Endothelial cell of umbilical vein (primary cell): Measurements from ENCODE around the gene TNFRSF21. TPM values are rescaled to one million over a fixed set of nuclear protein-coding genes. Genes with fewer than 3 reads are reported as not detected.

ENCODE experiments used
- BruUV-seq: library from RNA; stranded (reverse); fragments of 400-500 nt; replicated peaks from 2 replicates; lab custom pipeline; 2021; lab: Mats Ljungman, UMichigan
- CTCF ChIA-PET: fragments of 300-600, 350-600 bp; sonication (Branson Sonifier 250); formaldehyde crosslinking; loops from one replicate; lab custom pipeline; 2021; ENCODE audit warnings: antibody characterized with exemption, inconsistent platforms; lab: Charles Lee
- POLR2A ChIA-PET: fragments of 300-600, 350-600 bp; sonication (Branson Sonifier 250); formaldehyde crosslinking; loops from one replicate; lab custom pipeline; 2021; ENCODE audit warnings: antibody characterized with exemption, inconsistent platforms; lab: Charles Lee
- DNase-seq: peaks from one replicate; pipeline ENCODE4 v3.0.0-alpha.2; 2011; ENCODE audit warnings: low read depth, low spot score
- FAIRE-seq: peaks from 2 replicates; lab custom pipeline; 2011; peaks lifted over from hg19 to GRCh38; lab: Jason Lieb, UNC
- H2AFZ ChIP-seq: 2 replicates; pipeline ENCODE4 v1.6.0; 2012; ENCODE audit warnings: low read depth, low read length, control low read depth, inconsistent platforms
- H3K27ac ChIP-seq: 2 replicates; pipeline ENCODE4 v1.5.1; 2011; ENCODE audit warnings: low read depth, mild to moderate bottlenecking, control low read depth, low read length, moderate library complexity; ENCODE audit not compliant: insufficient read depth
- H3K27me3 ChIP-seq, 2 experiments: 2 replicates each; pipeline versions ENCODE4 v1.6.0 to v1.6.1; 2011; ENCODE audit warnings: low read length in 2 of 2, mixed read lengths in 1 of 2; ENCODE audit not compliant: control insufficient read depth in 2 of 2, insufficient read depth in 2 of 2
- H3K36me3 ChIP-seq, 2 experiments: 2 replicates in 1 of 2; 3 replicates in 1 of 2; pipeline ENCODE4 v1.5.1; 2011; ENCODE audit warnings: low read length in 2 of 2, mild to moderate bottlenecking in 1 of 2, moderate library complexity in 1 of 2; ENCODE audit not compliant: control insufficient read depth in 2 of 2, insufficient read depth in 2 of 2; ENCODE audit errors: extremely low read depth in 1 of 2
- H3K4me1 ChIP-seq: 3 replicates; pipeline ENCODE4 v1.5.1; 2011; ENCODE audit warnings: mild to moderate bottlenecking, low read length; ENCODE audit not compliant: control insufficient read depth, insufficient read depth; ENCODE audit errors: extremely low read depth
- H3K4me2 ChIP-seq: 2 replicates; pipeline ENCODE4 v1.6.1; 2011; ENCODE audit warnings: low read length, control low read depth, mixed read lengths; ENCODE audit not compliant: insufficient read depth
- H3K4me3 ChIP-seq, 3 experiments: fragments of 200-600 bp in 1 of 3; sonication (generic), shearing (Covaris generic) in 1 of 3; replicated peaks in 1 of 3; 2 replicates each; pipeline ENCODE4 v1.5.1; 2011 to 2016; ENCODE audit warnings: control low read depth in 3 of 3, low read length in 3 of 3, mild to moderate bottlenecking in 2 of 3, inconsistent platforms in 1 of 3, low read depth in 1 of 3, moderate library complexity in 1 of 3; ENCODE audit not compliant: insufficient read depth in 1 of 3
- H3K79me2 ChIP-seq: 2 replicates; pipeline ENCODE4 v1.6.0; 2012; ENCODE audit warnings: low read length, inconsistent platforms; ENCODE audit not compliant: control insufficient read depth, insufficient read depth
- H3K9ac ChIP-seq: replicated peaks from 2 replicates; pipeline ENCODE3; 2011; ENCODE audit warnings: low read length, control low read depth; ENCODE audit not compliant: insufficient read depth; ENCODE audit errors: extremely low read depth
- H3K9me1 ChIP-seq: replicated peaks from 3 replicates; pipeline ENCODE4 v1.6.0; 2011; ENCODE audit warnings: mild to moderate bottlenecking, low read length; ENCODE audit not compliant: control insufficient read depth, insufficient read depth; ENCODE audit errors: extremely low read depth
- H3K9me3 ChIP-seq: replicated peaks from 2 replicates; pipeline ENCODE4 v1.5.1; 2012; ENCODE audit warnings: low read length, inconsistent platforms; ENCODE audit not compliant: control insufficient read depth, insufficient read depth
- H4K20me1 ChIP-seq: replicated peaks from 2 replicates; pipeline ENCODE3; 2011; ENCODE audit warnings: mild to moderate bottlenecking, low read length; ENCODE audit not compliant: control insufficient read depth, insufficient read depth; ENCODE audit errors: extremely low read depth
- CTCF ChIP-seq, 2 donors: IDR thresholded peaks; 1 replicate in 1 of 2; 2 replicates in 1 of 2; pipeline ENCODE4 v1.5.1; 2011; ENCODE audit warnings: low read length in 2 of 2, mild to moderate bottlenecking in 2 of 2, moderate library complexity in 2 of 2, control low read depth in 1 of 2, inconsistent platforms in 1 of 2, low read depth in 1 of 2; ENCODE audit not compliant: insufficient read depth in 1 of 2; ENCODE audit errors: extremely low read depth in 1 of 2
- EZH2 ChIP-seq: IDR thresholded peaks from 2 replicates; pipeline ENCODE4 v1.6.1; 2012; ENCODE audit warnings: borderline replicate concordance, low read depth, mild to moderate bottlenecking, moderate library complexity, low read length, inconsistent platforms; ENCODE audit not compliant: severe bottlenecking
- FOS ChIP-seq: IDR thresholded peaks from 2 replicates; pipeline ENCODE4 v1.6.1; 2011; ENCODE audit warnings: mild to moderate bottlenecking, low read length, moderate library complexity, borderline replicate concordance; ENCODE audit not compliant: insufficient read depth
- GATA2 ChIP-seq: IDR thresholded peaks from 2 replicates; pipeline ENCODE4 v1.7.0; 2011; ENCODE audit warnings: low read depth, mild to moderate bottlenecking, moderate library complexity, mixed read lengths, low read length; ENCODE audit not compliant: insufficient read length, insufficient read depth
- JUN ChIP-seq: IDR thresholded peaks from 2 replicates; pipeline ENCODE4 v1.6.1; 2011; ENCODE audit warnings: borderline replicate concordance, low read depth; ENCODE audit not compliant: insufficient read length, insufficient read depth
- MAX ChIP-seq: IDR thresholded peaks from 2 replicates; pipeline ENCODE4 v1.6.1; 2011; ENCODE audit not compliant: insufficient read depth, insufficient read length
- MYC ChIP-seq: IDR thresholded peaks from one replicate; pipeline ENCODE4 v1.6.1; 2011; ENCODE audit warnings: mild to moderate bottlenecking, low read depth, low read length
- POLR2A ChIP-seq: IDR thresholded peaks from 2 replicates; pipeline ENCODE4 v1.6.1; 2012; ENCODE audit warnings: low read depth, mild to moderate bottlenecking, control low read depth, low read length
- POLR2AphosphoS5 ChIP-seq: IDR thresholded peaks from 2 replicates; pipeline ENCODE4 v1.6.1; 2012; ENCODE audit warnings: low read depth, mild to moderate bottlenecking, control low read depth, low read length, moderate library complexity; ENCODE audit not compliant: insufficient read depth
- dilution Hi-C: fragments of 300-500 bp; cut with MboI; formaldehyde crosslinking; loops from one replicate; pipeline ENCODE4 v1.15.0; 2019; ENCODE audit warnings: low sequenced_read_pairs; ENCODE audit not compliant: extremely low pct_ligation_motif_present
- intact Hi-C: fragments of 100-400 bp; cut with micrococcal nuclease; formaldehyde crosslinking; loops from one replicate; pipeline ENCODE4 v1.10.0; 2022
- polyA plus RNA-seq, 4 experiments: library from polyadenylated mRNA; depleted of rRNA in 3 of 4; stranded (reverse) in 3 of 4; unstranded in 1 of 4; fragments of >200 nt; gene quantifications; 2 replicates each; pipeline versions ENCODE4 v1.2.1 to v1.2.3, GENCODE V29; 2011 to 2012; ENCODE audit warnings: missing spikeins in 1 of 4
- total RNA-seq: library from RNA; stranded (reverse); gene quantifications from 2 replicates; pipeline ENCODE4 v1.2.3, GENCODE V29; 2021

TNFRSF21 gene
- total and polyA plus RNA-seq, 2 donors (not counting 3 experiments of a cell fraction or from before 2014, with no cell fraction given), result 26.0 to 40.6 TPM

DNA sequence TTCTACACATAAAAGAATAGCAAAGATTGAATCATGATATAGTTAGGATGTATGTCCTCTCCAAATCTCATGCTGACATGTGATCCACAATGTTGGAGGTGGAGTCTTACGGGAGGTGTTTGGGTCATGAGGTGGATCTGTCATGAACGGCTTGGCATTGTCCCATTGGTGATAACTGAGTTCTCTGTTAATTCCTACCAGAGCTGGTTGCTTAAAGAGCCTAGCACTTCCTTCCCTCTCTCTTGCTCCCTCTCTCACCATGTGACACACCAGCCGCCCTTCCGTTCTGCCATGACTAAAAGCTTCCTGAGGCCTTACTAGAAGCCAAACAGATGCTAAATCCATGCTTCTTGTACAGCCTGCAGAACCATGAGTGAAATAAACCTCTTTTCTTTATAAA, 8.3 kb downstream of the TNFRSF21 start:
- no peak for DNase-seq
- no TSS peak for BruUV-seq
- POLR2A ChIA-PET, result no interaction called here
- no peaks in the 10 kb centered on the region for H3K36me3 ChIP-seq
- TF ChIP-seq MYC, result no peak
- TF ChIP-seq JUN, result no peak
- no peak for TF ChIP-seq MAX
- TF ChIP-seq GATA2, result no peak
- no peak for TF ChIP-seq FOS
- TF ChIP-seq POLR2AphosphoS5, result no peak
- TF ChIP-seq POLR2A, result no peak
- TF ChIP-seq CTCF (IDR thresholded peaks at IDR 0.05; ENCODE audit: extremely low read depth in 1 of 2, insufficient read depth in 1 of 2, low read depth in 1 of 2, low read length in 2 of 2), result no peak
- TF ChIP-seq EZH2, result no peak
- no peak for FAIRE-seq
- no peak overlapping the region for H3K9ac ChIP-seq
- peaks cover 5% of the 10 kb centered on the region for H4K20me1 ChIP-seq
- no peaks in the 10 kb centered on the region for H3K9me1 ChIP-seq
- H3K4me1 ChIP-seq, result no peaks in the 10 kb centered on the region
- CTCF ChIA-PET, result no interaction called here
- H3K27ac ChIP-seq, result no peak overlapping the region
- H3K27me3 ChIP-seq, result no peaks in the 10 kb centered on the region
- H3K79me2 ChIP-seq, result peaks cover 42% of the 10 kb centered on the region
- dilution Hi-C loops, result no loop called here
- H3K4me2 ChIP-seq, result no peak overlapping the region
- no peaks in the 10 kb centered on the region for H3K9me3 ChIP-seq
- no peak overlapping the region for H2AFZ ChIP-seq
- no peak overlapping the region for H3K4me3 ChIP-seq
- intact Hi-C loops, result no loop called here
